Glutamatergic neuron (in vitro differentiated cells): ENCODE results near the gene BAZ1A. TPM values are rescaled to one million over a fixed set of nuclear protein-coding genes. Genes with fewer than 3 reads are reported as not detected.

ENCODE experiments used
- DNase-seq: peaks from one replicate; pipeline ENCODE4 v3.0.0; 2022
- H3K27ac Mint-ChIP-seq: one replicate; pipeline ENCODE4 v1.8.0; 2020; ENCODE audit warnings: mild to moderate bottlenecking, mixed read lengths, inconsistent platforms; ENCODE audit not compliant: unreplicated experiment
- H3K27me3 Mint-ChIP-seq: one replicate; pipeline ENCODE4 v1.8.0; 2020; ENCODE audit warnings: mild to moderate bottlenecking, moderate library complexity, mixed read lengths, inconsistent platforms; ENCODE audit not compliant: unreplicated experiment
- H3K36me3 Mint-ChIP-seq: one replicate; pipeline ENCODE4 v1.8.0; 2020; ENCODE audit warnings: mild to moderate bottlenecking, mixed read lengths, inconsistent platforms; ENCODE audit not compliant: unreplicated experiment
- H3K4me1 Mint-ChIP-seq: one replicate; pipeline ENCODE4 v1.8.0; 2020; ENCODE audit warnings: mild to moderate bottlenecking, low read depth, mixed read lengths, inconsistent platforms; ENCODE audit not compliant: unreplicated experiment
- H3K4me3 Mint-ChIP-seq: one replicate; pipeline ENCODE4 v1.8.0; 2020; ENCODE audit warnings: mild to moderate bottlenecking, mixed read lengths, inconsistent platforms; ENCODE audit not compliant: unreplicated experiment
- H3K9me3 Mint-ChIP-seq: one replicate; pipeline ENCODE4 v1.8.0; 2020; ENCODE audit warnings: mild to moderate bottlenecking, moderate library complexity, mixed read lengths, inconsistent platforms; ENCODE audit not compliant: unreplicated experiment
- CTCF ChIP-seq: fragments of 200-600 bp; sonication (generic); IDR thresholded peaks from one replicate; pipeline ENCODE4 v1.5.0; 2021; ENCODE audit not compliant: partially characterized antibody, unreplicated experiment
- total RNA-seq: library from RNA; stranded (reverse); fragmentation: NEBNext Ultra II Directional; extraction: Animal tissue kit (Norgen Biotek cat#: 25700); gene quantifications from one replicate; pipeline ENCODE4 v1.2.1, GENCODE V29; 2021; ENCODE audit not compliant: unreplicated experiment

BAZ1A gene
- total RNA-seq, 1 donor from 2014 or later: 41.3 TPM

- H3K27me3 Mint-ChIP-seq: no peaks in the 10 kb centered on the region
- no peaks in the 10 kb centered on the region for H3K9me3 Mint-ChIP-seq
- no peak overlapping the region for H3K27ac Mint-ChIP-seq
- H3K36me3 Mint-ChIP-seq: peaks cover 7% of the 10 kb centered on the region
- no peak for DNase-seq
- H3K4me1 Mint-ChIP-seq: no peaks in the 10 kb centered on the region
- H3K4me3 Mint-ChIP-seq: no peak overlapping the region
- TF ChIP-seq CTCF: no peak
Measured at GRCh38 chr14:34797747-34798583, 77.2 kb downstream of the BAZ1A start.

- no peak for TF ChIP-seq CTCF
- H3K27me3 Mint-ChIP-seq: no peaks in the 10 kb centered on the region
- H3K4me3 Mint-ChIP-seq: no peak overlapping the region
- no peaks in the 10 kb centered on the region for H3K4me1 Mint-ChIP-seq
- no peaks in the 10 kb centered on the region for H3K36me3 Mint-ChIP-seq
- no peaks in the 10 kb centered on the region for H3K9me3 Mint-ChIP-seq
- no peak for DNase-seq
- no peak overlapping the region for H3K27ac Mint-ChIP-seq
Measured at GRCh38 chr14:34796902-34797301, 78.3 kb downstream of the BAZ1A start.

GRCh38 chr14:34794941-34795340 lies 80.2 kb downstream of the BAZ1A start:
- H3K4me3 Mint-ChIP-seq: no peak overlapping the region
- no peak overlapping the region for H3K27ac Mint-ChIP-seq
- no peak for DNase-seq
- no peaks in the 10 kb centered on the region for H3K27me3 Mint-ChIP-seq
- peaks cover 3% of the 10 kb centered on the region for H3K36me3 Mint-ChIP-seq
- no peaks in the 10 kb centered on the region for H3K4me1 Mint-ChIP-seq
- TF ChIP-seq CTCF: no peak
- H3K9me3 Mint-ChIP-seq: no peaks in the 10 kb centered on the region

- no peak overlapping the region for H3K4me3 Mint-ChIP-seq
- no peak for DNase-seq
- TF ChIP-seq CTCF: no peak
- H3K36me3 Mint-ChIP-seq: peaks cover 3% of the 10 kb centered on the region
- H3K27ac Mint-ChIP-seq: no peak overlapping the region
- no peaks in the 10 kb centered on the region for H3K4me1 Mint-ChIP-seq
- no peaks in the 10 kb centered on the region for H3K27me3 Mint-ChIP-seq
- H3K9me3 Mint-ChIP-seq: no peaks in the 10 kb centered on the region
Measured at GRCh38 chr14:34794217-34794616, 80.9 kb downstream of the BAZ1A start.

GRCh38 chr14:34792598-34792997 lies 82.6 kb downstream of the BAZ1A start:
- Mint-ChIP-seq H3K4me3 (no peak overlapping the region), H3K36me3 (peaks cover 3% of the 10 kb centered on the region), H3K27ac (no peak overlapping the region), H3K9me3 (no peaks in the 10 kb centered on the region), H3K27me3 (no peaks in the 10 kb centered on the region), H3K4me1 (no peaks in the 10 kb centered on the region)
- no peak for DNase-seq
- TF ChIP-seq CTCF: no peak
